Measurements from ENCODE around the gene ZNF787.

Gene ZNF787

DNA sequence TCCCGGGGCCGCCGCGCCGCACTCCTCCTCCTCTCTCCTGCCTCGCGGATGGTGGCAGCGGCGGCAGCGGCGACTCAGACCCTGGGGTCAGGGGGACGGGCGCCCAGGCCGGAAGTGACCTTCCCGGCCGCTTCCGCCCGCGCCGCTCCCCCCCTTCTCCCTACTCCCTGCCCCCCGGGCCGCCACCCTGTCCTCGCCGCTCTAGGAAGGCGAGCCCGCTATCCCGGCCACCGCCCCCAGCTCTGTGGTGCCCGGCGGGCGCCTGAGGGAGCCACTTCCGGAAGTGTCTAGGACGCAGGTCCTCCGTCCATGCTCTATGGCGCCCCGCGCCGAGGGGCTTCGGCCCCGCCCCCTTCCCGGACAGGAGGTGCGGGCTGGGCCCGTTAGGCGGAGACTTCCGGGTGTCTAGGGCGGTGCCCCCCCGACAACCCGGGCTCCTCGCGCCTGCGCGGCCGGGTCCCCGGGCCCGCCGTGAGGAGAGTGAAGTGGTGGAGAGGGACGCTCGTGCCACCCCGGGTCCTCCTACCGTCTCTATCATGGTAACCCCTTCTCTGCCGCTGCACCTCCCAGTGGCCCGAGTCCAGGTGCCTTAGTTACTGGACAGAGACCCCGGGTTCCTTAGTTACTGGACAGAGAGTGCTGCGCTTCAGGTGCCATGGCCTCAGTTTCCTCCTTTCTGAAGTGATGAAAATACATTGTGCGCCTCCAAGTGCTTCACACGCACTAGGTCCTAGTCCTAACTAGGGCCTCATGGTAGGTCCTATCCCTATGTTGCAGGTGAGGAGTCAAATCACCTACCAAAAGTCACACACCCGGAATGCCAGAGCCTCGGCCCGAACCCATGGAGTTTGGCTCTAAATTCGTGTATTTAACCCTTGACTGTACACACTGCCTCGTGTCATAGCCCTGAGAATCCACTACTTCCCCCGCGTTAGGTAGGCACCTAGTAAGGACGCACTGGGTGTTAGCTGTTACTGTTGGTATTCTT lies at the start of gene ZNF787:
Gene ZNF787 (minus strand): TSS at position 116 of the 988 bp plus-strand sequence. CDS start 18,078 bp downstream, outside the sequence.
- Histone ChIP-seq H3K9me3 (ENCODE audit: control insufficient read depth, insufficient read depth, low read depth, low read length) (no peaks in the 10 kb centered on the region), H3K4me3 (ENCODE audit: low read depth, low read length) (peak within 1 kb of the TSS; percentile 95), H3K9ac (ENCODE audit: low read length) (peak within 1 kb of the TSS; percentile 99), H3K27ac (ENCODE audit: low read depth, low read length) (peak within 1 kb of the TSS; percentile 98), H3K36me3 (ENCODE audit: control insufficient read depth, insufficient read depth, low read length) (peaks cover 14% of the 10 kb centered on the region), H3K27me3 (ENCODE audit: control insufficient read depth, insufficient read depth, low read length) (no peaks in the 10 kb centered on the region), H3K4me1 (ENCODE audit: control insufficient read depth, insufficient read depth, low read length) (peaks cover 23% of the 10 kb centered on the region)

DNA sequence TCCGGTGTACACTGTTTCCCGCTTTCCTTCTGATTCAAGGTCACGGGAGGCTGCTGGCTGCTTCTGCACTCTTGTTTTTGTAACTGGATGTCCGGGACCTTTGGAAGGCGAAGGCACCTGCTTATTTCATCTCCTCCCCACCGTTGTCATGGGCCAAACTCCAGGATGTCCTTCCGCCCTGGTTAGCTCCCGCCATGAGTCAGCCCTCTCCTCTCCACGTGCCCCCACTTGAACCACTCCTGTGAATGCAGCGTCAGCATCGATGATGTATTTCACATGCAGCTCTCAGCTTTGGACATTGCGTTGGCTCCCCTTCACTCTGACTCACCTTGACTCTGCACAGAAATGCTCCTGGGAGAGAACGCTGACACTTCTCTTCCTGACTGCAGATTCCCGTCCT lies 49.2 kb upstream of the ZNF787 start:
- no peaks in the 10 kb centered on the region for H3K9me3 ChIP-seq (ENCODE audit: control insufficient read depth, insufficient read depth, low read depth, low read length)

DNA sequence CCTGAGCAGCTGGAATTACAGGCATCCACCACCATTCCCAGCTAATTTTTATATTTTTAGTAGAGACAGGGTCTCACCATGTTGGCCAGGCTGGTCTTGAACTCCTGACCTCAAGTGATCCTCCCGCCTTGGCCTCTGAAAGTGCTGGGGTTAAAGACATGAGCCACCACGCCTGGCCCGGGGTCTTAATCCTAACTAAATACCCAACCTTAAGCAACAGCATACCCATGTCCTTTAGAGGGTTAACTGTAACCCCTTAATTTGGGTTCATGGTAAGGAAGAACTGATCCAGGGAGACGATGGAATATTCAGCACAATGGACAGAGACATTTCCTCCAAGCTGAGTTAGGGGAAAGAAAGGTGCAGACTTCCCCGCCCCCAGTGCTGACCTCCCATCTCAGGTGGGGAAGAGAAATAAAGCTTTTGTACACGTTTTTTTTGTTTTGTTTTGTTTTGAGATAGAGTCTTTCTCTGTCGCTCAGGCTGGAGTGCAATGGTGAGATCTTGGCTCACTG lies 46.0 kb upstream of the ZNF787 start:
- Histone ChIP-seq H3K4me3 (ENCODE audit: low read depth, low read length) (no peak overlapping the region), H3K4me1 (ENCODE audit: control insufficient read depth, insufficient read depth, low read length) (no peaks in the 10 kb centered on the region), H3K27me3 (ENCODE audit: control insufficient read depth, insufficient read depth, low read length) (peaks cover 3% of the 10 kb centered on the region; the same call in 1 of the 2 replicates), H3K36me3 (ENCODE audit: control insufficient read depth, insufficient read depth, low read length) (no peaks in the 10 kb centered on the region), H3K9ac (ENCODE audit: low read length) (no peak overlapping the region), H3K27ac (ENCODE audit: low read depth, low read length) (no peak overlapping the region), H3K9me3 (ENCODE audit: control insufficient read depth, insufficient read depth, low read depth, low read length) (no peaks in the 10 kb centered on the region)

More for the DNA sequence above, 49.2 kb upstream of the ZNF787 start:
- Histone ChIP-seq H3K9ac (ENCODE audit: low read length) (no peak overlapping the region), H3K4me3 (ENCODE audit: low read depth, low read length) (no peak overlapping the region), H3K36me3 (ENCODE audit: control insufficient read depth, insufficient read depth, low read length) (no peaks in the 10 kb centered on the region), H3K27me3 (ENCODE audit: control insufficient read depth, insufficient read depth, low read length) (peaks cover 3% of the 10 kb centered on the region; the same call in 1 of the 2 replicates), H3K27ac (ENCODE audit: low read depth, low read length) (no peak overlapping the region), H3K4me1 (ENCODE audit: control insufficient read depth, insufficient read depth, low read length) (peaks cover 1% of the 10 kb centered on the region; the same call in 1 of the 2 replicates)

DNA sequence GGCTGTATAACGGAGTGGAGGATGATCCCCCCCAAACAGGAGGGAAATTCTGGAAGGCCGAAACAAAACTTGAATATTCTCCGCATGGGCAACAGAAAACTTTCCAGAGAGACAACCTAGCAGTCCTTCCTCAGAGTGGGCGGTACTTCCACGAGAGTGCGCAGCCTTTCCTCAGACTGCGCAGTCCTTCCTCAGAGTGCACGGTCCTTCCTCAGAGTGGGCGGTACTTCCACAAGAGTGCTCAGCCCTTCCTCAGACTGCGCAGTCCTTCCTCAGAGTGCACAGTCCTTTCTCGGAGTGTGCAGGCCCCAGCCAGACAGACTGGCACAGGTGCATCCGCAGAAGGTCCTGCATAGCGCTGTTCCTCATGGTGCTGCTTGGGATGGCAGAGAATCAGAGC lies 42.0 kb upstream of the ZNF787 start:
- Histone ChIP-seq H3K27ac (ENCODE audit: low read depth, low read length) (no peak overlapping the region), H3K4me3 (ENCODE audit: low read depth, low read length) (no peak overlapping the region), H3K9me3 (ENCODE audit: control insufficient read depth, insufficient read depth, low read depth, low read length) (no peaks in the 10 kb centered on the region), H3K4me1 (ENCODE audit: control insufficient read depth, insufficient read depth, low read length) (no peaks in the 10 kb centered on the region), H3K36me3 (ENCODE audit: control insufficient read depth, insufficient read depth, low read length) (peaks cover 29% of the 10 kb centered on the region), H3K27me3 (ENCODE audit: control insufficient read depth, insufficient read depth, low read length) (no peaks in the 10 kb centered on the region), H3K9ac (ENCODE audit: low read length) (no peak overlapping the region)

DNA sequence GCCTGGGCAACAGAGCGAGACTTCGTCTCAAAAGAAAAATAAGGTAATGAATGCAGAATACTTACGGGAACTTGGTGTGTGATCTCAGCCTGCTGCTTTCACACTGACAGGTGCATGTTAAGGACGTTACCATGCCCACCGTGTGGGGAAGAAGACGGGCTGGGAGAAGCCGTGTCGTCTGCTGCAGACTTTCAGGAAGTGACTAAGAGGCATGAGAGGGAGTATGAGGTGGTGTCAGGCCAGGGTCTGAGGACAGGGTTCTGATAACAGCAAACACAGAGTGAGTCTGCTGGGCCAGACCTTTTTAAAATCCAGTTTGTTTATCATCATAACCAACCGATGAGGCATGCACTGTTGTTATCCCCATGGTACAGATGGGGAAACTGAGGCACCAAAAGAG lies 41.2 kb upstream of the ZNF787 start:
- Histone ChIP-seq H3K4me3 (ENCODE audit: low read depth, low read length) (no peak overlapping the region), H3K9ac (ENCODE audit: low read length) (no peak overlapping the region), H3K36me3 (ENCODE audit: control insufficient read depth, insufficient read depth, low read length) (peaks cover 35% of the 10 kb centered on the region), H3K9me3 (ENCODE audit: control insufficient read depth, insufficient read depth, low read depth, low read length) (no peaks in the 10 kb centered on the region), H3K27me3 (ENCODE audit: control insufficient read depth, insufficient read depth, low read length) (no peaks in the 10 kb centered on the region), H3K4me1 (ENCODE audit: control insufficient read depth, insufficient read depth, low read length) (no peaks in the 10 kb centered on the region), H3K27ac (ENCODE audit: low read depth, low read length) (no peak overlapping the region)

DNA sequence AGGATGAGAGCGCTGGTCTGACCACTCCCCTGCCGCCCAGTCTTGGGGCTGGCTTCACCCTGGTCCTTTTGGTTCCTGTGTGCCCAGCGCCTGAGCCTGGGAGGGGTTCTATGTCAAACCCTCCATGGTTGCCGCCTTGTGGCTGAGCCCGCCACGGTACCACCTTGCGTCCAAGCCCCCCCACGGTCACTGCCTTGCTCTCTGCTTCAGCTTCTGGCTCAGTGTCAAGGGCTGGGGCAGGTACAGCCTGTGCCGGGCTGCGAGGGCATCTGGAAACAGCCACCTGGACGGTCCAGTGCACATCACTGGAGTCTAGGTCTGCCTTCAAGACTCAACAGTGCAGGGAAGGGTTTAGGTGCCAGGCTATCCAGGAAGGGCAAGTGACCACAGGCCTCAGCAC lies 40.4 kb upstream of the ZNF787 start:
- Histone ChIP-seq H3K4me1 (ENCODE audit: control insufficient read depth, insufficient read depth, low read length) (no peaks in the 10 kb centered on the region), H3K9me3 (ENCODE audit: control insufficient read depth, insufficient read depth, low read depth, low read length) (no peaks in the 10 kb centered on the region), H3K4me3 (ENCODE audit: low read depth, low read length) (no peak overlapping the region), H3K9ac (ENCODE audit: low read length) (no peak overlapping the region), H3K27ac (ENCODE audit: low read depth, low read length) (no peak overlapping the region), H3K27me3 (ENCODE audit: control insufficient read depth, insufficient read depth, low read length) (no peaks in the 10 kb centered on the region), H3K36me3 (ENCODE audit: control insufficient read depth, insufficient read depth, low read length) (peaks cover 35% of the 10 kb centered on the region)

DNA sequence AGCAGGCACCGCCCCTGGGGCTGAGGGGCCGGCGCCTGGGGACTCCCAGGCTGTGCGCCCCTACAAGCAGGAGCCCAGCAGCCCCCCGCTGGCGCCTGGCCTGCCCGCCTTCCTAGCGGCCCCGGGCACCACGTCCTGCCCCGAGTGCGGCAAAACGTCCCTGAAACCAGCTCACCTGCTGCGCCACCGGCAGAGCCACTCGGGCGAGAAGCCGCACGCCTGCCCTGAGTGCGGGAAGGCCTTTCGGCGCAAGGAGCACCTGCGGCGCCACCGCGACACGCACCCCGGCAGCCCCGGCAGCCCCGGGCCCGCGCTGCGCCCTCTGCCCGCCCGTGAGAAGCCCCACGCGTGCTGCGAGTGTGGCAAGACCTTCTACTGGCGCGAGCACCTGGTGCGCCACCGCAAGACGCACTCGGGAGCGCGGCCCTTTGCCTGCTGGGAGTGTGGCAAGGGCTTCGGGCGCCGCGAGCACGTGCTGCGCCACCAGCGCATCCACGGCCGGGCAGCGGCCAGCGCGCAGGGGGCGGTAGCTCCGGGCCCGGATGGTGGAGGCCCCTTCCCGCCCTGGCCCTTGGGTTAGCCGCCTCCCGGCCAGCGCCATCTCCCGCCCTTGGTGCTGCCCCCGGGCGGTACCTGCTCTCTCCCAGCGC lies 38.7 kb upstream of the ZNF787 start:
- peaks cover 49% of the 10 kb centered on the region for H3K36me3 ChIP-seq (ENCODE audit: control insufficient read depth, insufficient read depth, low read length)
- no peak overlapping the region for H3K9ac ChIP-seq (ENCODE audit: low read length)
- no peak overlapping the region for H3K27ac ChIP-seq (ENCODE audit: low read depth, low read length)
- H3K27me3 ChIP-seq (ENCODE audit: control insufficient read depth, insufficient read depth, low read length): no peaks in the 10 kb centered on the region
- H3K9me3 ChIP-seq (ENCODE audit: control insufficient read depth, insufficient read depth, low read depth, low read length): no peaks in the 10 kb centered on the region
- no peak overlapping the region for H3K4me3 ChIP-seq (ENCODE audit: low read depth, low read length)
- H3K4me1 ChIP-seq (ENCODE audit: control insufficient read depth, insufficient read depth, low read length): no peaks in the 10 kb centered on the region

DNA sequence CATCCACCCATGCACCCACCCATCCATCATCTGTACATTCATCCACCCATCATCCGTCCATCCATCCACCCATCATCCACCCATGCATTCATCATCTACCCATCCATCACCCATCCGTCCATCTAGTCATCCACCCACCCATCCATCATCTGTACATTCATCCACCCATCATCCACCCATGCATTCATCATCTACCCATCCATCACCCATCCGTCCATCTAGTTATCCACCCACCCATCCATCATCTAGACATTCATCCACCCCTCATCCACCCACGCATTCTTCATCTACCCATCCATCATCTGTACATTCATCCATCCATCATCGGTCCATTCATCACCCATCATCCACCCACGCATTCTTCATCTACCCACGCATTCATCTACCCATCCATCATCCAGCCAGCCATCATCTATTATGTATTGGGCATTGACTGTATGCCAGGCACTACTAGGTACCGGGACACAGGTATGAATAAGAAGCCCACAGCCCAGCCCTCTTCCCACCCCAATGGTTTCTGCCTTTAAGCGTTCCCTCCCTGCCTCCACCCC lies 38.0 kb upstream of the ZNF787 start:
- peaks cover 52% of the 10 kb centered on the region for H3K36me3 ChIP-seq (ENCODE audit: control insufficient read depth, insufficient read depth, low read length)

DNA sequence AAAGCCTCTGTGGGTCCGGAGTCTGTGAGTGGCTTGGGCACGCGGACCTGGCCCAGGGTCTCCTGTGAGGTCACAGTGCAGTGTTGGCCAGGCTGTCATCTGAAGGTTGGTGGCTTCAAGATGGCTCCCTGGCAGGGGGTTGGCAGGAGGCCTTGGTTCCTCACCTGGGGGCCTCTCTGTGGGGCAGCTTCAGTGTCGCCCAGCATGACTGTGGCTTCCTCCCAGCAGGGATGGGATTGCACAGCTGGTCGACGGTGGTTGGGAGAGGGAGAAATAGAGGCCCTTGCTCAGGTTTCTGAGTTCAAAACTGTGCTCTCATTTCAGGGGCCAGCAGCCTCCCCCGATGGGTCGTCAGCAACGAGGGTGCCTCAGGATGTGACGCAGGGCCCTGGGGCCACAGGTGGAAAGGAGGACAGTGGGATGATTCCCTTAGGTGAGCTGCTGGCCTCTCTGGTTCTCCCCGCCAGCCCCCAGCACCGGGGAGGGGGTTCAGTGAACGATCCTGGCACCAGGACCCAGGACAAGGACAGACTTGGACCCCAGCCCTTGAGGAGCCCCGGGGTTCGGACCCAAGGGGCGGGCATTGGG lies 37.2 kb upstream of the ZNF787 start:
- Histone ChIP-seq H3K9ac (ENCODE audit: low read length) (no peak overlapping the region), H3K27ac (ENCODE audit: low read depth, low read length) (no peak overlapping the region), H3K4me1 (ENCODE audit: control insufficient read depth, insufficient read depth, low read length) (peaks cover 8% of the 10 kb centered on the region), H3K9me3 (ENCODE audit: control insufficient read depth, insufficient read depth, low read depth, low read length) (no peaks in the 10 kb centered on the region), H3K36me3 (ENCODE audit: control insufficient read depth, insufficient read depth, low read length) (peaks cover 52% of the 10 kb centered on the region), H3K4me3 (ENCODE audit: low read depth, low read length) (no peak overlapping the region), H3K27me3 (ENCODE audit: control insufficient read depth, insufficient read depth, low read length) (no peaks in the 10 kb centered on the region)

More for the DNA sequence above, 38.0 kb upstream of the ZNF787 start:
- no peaks in the 10 kb centered on the region for H3K9me3 ChIP-seq (ENCODE audit: control insufficient read depth, insufficient read depth, low read depth, low read length)
- H3K4me1 ChIP-seq (ENCODE audit: control insufficient read depth, insufficient read depth, low read length): no peaks in the 10 kb centered on the region
- H3K27me3 ChIP-seq (ENCODE audit: control insufficient read depth, insufficient read depth, low read length): no peaks in the 10 kb centered on the region
- no peak overlapping the region for H3K9ac ChIP-seq (ENCODE audit: low read length)
- no peak overlapping the region for H3K4me3 ChIP-seq (ENCODE audit: low read depth, low read length)
- H3K27ac ChIP-seq (ENCODE audit: low read depth, low read length): no peak overlapping the region

DNA sequence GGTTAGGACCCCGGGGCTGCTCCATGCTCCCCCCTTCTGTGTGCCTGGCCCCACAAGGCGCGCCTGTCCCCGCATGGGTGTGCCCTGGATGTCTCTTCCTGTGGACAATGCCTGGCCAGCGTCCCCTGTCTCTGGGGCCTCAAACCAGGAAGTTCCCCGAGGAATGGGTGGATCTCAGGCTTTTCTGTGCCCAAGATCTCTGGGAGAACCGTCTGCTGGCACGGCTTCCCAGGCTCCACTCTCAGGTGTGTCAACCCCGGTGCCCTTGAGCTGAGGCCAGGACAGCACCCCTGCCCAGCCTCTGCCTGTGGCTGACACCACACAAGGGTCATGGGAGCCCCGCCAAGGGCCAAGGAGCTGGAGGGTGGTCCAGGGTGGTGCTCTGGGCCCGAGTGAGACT lies 35.7 kb upstream of the ZNF787 start:
- Histone ChIP-seq H3K4me1 (ENCODE audit: control insufficient read depth, insufficient read depth, low read length) (peaks cover 19% of the 10 kb centered on the region), H3K27ac (ENCODE audit: low read depth, low read length) (no peak overlapping the region)

More for the DNA sequence above, 35.7 kb upstream of the ZNF787 start:
- Histone ChIP-seq H3K36me3 (ENCODE audit: control insufficient read depth, insufficient read depth, low read length) (peaks cover 52% of the 10 kb centered on the region), H3K4me3 (ENCODE audit: low read depth, low read length) (no peak overlapping the region), H3K9ac (ENCODE audit: low read length) (no peak overlapping the region), H3K27me3 (ENCODE audit: control insufficient read depth, insufficient read depth, low read length) (no peaks in the 10 kb centered on the region), H3K9me3 (ENCODE audit: control insufficient read depth, insufficient read depth, low read depth, low read length) (no peaks in the 10 kb centered on the region)

Measured in HUES6 (cell line).